ENCODE results near the gene TMEM41B.

Gene TMEM41B

GRCh38 chr11:9310485-9311090 is 3.8 kb downstream of the TMEM41B start:
- no peak for TF ChIP-seq FOXP2 (optimal IDR thresholded peaks at IDR 0.05; ENCODE audit: borderline replicate concordance, extremely low read depth, extremely low read length, insufficient read depth)
- TF ChIP-seq REST (IDR thresholded peaks at IDR 0.05; ENCODE audit: insufficient read depth in 1 of 2, low read depth in 2 of 2, low read length in 2 of 2), result no peak
- TF ChIP-seq SIN3A (IDR thresholded peaks at IDR 0.05; ENCODE audit: borderline replicate concordance, insufficient read depth, low read length), result no peak
- TF ChIP-seq TAF1 (IDR thresholded peaks at IDR 0.05; ENCODE audit: borderline replicate concordance, insufficient read depth, low read length), result no peak
- TF ChIP-seq POLR2AphosphoS5 (IDR thresholded peaks at IDR 0.05; ENCODE audit: low read depth, low read length), result no peak

- TF ChIP-seq TAF1 (IDR thresholded peaks at IDR 0.05; ENCODE audit: borderline replicate concordance, insufficient read depth, low read length), result no peak
- no peak for TF ChIP-seq REST (IDR thresholded peaks at IDR 0.05; ENCODE audit: insufficient read depth in 1 of 2, low read depth in 2 of 2, low read length in 2 of 2)
- no peak for TF ChIP-seq FOXP2 (optimal IDR thresholded peaks at IDR 0.05; ENCODE audit: borderline replicate concordance, extremely low read depth, extremely low read length, insufficient read depth)
- no peak for TF ChIP-seq POLR2AphosphoS5 (IDR thresholded peaks at IDR 0.05; ENCODE audit: low read depth, low read length)
- no peak for TF ChIP-seq SIN3A (IDR thresholded peaks at IDR 0.05; ENCODE audit: borderline replicate concordance, insufficient read depth, low read length)
Observed at GRCh38 chr11:9304178-9304577, 10.2 kb downstream of the TMEM41B start.

- TF ChIP-seq SIN3A (IDR thresholded peaks at IDR 0.05; ENCODE audit: borderline replicate concordance, insufficient read depth, low read length) (no peak), REST (IDR thresholded peaks at IDR 0.05; ENCODE audit: insufficient read depth in 1 of 2, low read depth in 2 of 2, low read length in 2 of 2) (no peak), FOXP2 (optimal IDR thresholded peaks at IDR 0.05; ENCODE audit: borderline replicate concordance, extremely low read depth, extremely low read length, insufficient read depth) (no peak), TAF1 (IDR thresholded peaks at IDR 0.05; ENCODE audit: borderline replicate concordance, insufficient read depth, low read length) (no peak), POLR2AphosphoS5 (IDR thresholded peaks at IDR 0.05; ENCODE audit: low read depth, low read length) (no peak)
Observed at GRCh38 chr11:9302448-9302847, 11.9 kb downstream of the TMEM41B start.

- no peak for TF ChIP-seq SIN3A (IDR thresholded peaks at IDR 0.05; ENCODE audit: borderline replicate concordance, insufficient read depth, low read length)
- TF ChIP-seq POLR2AphosphoS5 (IDR thresholded peaks at IDR 0.05; ENCODE audit: low read depth, low read length), result no peak
- no peak for TF ChIP-seq FOXP2 (optimal IDR thresholded peaks at IDR 0.05; ENCODE audit: borderline replicate concordance, extremely low read depth, extremely low read length, insufficient read depth)
- no peak for TF ChIP-seq REST (IDR thresholded peaks at IDR 0.05; ENCODE audit: insufficient read depth in 1 of 2, low read depth in 2 of 2, low read length in 2 of 2)
- no peak for TF ChIP-seq TAF1 (IDR thresholded peaks at IDR 0.05; ENCODE audit: borderline replicate concordance, insufficient read depth, low read length)
Observed at GRCh38 chr11:9301720-9302119, 12.7 kb downstream of the TMEM41B start.

Data from PFSK-1 (cell line).